Fibroblast of skin of scalp (primary cell): ENCODE data around the gene CCDC86.
A peak's percentile ranks its signal among the peaks of the same experiment; 100 is the strongest.

Source experiments
- DNase-seq: peaks from one replicate; pipeline ENCODE4 v3.0.0-alpha.2; 2013

CCDC86 gene

DNA sequence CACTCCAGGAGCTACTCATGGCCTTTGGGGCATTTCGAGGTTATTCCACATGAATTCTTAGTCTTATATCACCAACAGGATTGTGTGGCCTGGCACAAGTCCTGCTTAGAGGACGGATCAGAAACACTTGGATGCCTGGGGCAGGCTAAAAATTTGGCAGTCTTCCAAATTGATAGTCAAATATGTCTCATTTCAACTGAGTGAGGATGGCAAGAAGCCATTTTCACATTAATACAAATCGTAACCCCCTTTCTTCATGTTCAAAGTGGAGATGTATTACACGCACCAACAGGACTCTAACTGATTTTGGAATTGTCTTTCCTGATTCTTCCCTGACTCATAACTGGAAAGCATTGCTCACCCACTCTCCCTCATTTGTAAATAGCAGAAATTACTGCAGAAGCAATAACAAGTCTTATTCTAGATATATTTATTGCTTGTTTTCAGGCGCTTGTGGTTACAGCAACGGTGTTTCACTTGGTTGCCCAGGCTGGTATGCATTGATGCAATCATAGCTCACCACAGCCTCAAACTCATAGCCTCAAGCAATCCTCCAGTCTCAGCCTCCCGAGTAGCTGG lies 10.3 kb upstream of the CCDC86 start:
- no peak for DNase-seq

DNA sequence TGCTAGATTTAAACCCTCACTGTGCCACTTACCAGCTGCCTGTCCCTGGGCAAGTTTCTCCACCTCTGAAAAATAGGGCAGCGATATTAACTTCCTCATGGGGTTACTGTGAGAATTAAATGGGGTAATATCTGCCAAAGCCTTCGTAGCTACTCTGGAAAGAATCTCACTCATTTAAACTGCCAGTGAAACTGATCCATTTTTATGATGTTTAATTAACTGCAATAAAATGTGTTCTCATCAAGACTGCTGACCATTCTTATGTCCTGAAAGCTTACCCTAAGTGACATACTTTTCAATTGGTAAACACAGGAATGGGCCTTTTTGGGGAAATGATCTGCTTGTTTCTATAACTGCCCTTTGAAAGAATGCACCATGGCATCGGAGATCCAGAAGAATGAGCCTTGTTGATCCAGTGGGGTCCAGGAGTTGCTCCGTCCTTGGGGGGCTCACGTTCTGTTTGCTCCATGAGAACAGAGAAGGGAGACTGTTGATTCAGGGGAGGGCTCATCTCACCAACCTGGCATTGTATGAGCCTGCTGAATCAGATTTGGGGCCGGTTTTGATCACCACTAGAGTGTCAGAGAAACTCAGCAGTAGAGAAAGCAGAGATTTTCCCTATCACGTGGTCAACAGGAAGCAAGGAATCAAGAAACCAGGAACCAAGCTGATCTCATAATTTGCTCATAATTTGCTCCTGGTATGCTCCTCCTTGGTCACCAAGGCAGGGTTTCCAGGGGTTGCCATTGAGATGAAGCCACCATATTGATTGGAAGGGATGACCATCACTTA lies 7.0 kb upstream of the CCDC86 start:
- no peak for DNase-seq

DNA sequence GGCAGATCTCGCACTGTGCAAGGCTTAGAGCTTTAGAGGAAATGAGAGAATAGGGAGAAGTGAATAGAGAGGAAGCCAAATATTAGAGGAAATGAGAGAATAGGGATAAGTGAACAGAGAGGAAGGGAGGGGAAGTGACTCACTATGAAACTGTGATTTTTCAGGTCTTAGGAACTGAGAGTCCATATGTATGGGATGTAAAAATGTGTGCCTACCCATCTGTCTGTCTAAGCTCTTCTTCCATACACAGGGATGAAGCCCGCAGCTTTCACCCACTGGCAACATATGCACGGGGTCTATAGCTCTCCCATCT lies 6.4 kb upstream of the CCDC86 start:
- DNase-seq, result no peak

DNA sequence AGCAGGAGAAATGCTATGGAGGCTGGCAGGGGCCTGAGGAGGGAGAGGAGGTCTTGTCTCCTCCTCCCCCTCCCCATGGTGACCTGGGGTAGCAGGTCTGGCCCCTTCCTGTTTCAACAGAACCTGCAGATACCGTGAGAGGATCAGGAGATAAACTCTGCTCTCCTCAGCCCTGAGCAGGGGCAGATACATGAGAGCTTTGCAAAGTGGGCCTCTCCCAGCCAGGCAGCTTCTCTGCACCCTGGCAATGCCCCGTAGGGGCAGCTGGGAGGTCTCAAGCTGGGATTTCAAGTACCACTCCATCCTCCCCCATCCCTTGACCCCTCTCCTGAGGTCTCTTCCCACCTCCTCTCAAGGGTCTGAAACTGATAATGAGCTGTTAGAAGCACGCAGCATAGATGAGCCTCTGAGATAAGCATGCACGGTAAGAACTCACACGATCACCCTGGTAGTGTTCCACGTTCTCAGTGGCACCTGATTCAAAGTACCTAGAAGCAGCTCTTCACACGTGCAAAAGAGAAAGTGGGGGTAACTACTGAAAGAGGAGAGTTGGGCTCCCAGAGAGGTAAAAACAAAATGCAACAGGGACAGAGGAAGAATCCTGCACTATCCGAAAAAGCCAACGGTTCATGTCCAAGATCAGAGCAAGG lies 4.9 kb upstream of the CCDC86 start:
- DNase-seq, result no peak

DNA sequence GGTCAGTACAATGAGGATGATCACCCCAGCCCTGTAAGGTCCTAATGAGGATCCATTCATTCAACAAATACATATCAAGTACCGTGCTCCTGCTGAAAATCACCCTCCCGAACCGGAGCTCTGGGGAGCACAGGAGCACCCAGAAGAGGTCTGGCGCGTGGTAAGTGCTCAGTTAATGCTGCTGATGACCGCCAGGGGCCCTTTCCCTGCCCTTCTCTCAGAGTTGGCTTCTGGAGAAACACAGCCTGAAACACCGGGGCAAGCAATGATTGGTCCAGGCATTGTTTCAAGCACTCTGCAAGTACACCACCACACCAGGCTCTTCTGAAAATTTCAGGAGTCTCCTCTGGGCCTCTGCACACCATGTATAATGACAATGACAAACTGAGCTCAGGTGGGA lies 3.8 kb upstream of the CCDC86 start:
- peak; percentile 23 for DNase-seq

DNA sequence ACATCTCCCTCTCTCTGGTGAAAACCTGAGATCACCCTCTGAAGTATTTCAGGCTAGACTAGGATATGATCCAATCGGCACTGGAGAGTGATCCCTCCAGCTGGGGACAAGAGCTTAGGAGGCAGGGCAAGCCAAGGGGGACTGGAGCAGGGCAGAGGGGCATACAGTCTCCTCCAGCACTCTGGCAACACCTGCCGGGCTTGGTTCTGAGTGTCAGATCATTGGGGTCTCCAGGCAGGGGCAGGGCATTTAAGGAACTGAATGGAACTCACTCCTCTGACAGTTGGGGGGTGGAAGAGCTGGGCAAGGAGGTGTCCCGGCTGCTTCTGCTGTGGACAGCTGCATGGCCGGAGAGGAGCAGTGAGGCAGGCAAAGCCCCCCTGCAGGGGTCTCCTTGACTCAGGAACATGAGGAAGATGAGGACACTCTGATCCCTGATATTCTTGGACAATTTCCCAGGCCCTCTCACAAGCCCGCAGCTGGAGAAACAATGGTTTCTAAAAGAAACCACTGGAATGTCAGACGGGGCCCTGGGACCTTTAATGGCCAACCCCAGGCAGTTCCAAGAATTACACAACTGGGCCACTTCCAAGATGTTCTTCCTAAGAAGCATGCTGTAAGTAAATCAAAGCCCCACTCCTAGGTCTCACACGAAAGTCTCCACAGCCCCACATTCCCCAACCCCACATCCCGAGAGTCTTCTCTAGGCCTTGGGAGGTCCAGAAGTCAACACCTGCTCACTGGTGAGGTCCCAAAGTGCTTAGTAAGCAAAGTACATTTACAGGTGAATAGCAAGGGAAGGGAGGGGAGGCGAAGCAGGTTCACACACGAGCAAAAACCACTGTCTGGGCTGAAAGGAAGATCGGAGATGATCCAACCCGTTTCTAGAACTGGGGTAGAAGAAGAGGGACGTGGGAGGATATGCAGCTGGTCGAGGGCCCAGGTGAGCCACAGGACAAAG lies 1.2 kb upstream of the CCDC86 start:
- DNase-seq, result peak; percentile 96

DNA sequence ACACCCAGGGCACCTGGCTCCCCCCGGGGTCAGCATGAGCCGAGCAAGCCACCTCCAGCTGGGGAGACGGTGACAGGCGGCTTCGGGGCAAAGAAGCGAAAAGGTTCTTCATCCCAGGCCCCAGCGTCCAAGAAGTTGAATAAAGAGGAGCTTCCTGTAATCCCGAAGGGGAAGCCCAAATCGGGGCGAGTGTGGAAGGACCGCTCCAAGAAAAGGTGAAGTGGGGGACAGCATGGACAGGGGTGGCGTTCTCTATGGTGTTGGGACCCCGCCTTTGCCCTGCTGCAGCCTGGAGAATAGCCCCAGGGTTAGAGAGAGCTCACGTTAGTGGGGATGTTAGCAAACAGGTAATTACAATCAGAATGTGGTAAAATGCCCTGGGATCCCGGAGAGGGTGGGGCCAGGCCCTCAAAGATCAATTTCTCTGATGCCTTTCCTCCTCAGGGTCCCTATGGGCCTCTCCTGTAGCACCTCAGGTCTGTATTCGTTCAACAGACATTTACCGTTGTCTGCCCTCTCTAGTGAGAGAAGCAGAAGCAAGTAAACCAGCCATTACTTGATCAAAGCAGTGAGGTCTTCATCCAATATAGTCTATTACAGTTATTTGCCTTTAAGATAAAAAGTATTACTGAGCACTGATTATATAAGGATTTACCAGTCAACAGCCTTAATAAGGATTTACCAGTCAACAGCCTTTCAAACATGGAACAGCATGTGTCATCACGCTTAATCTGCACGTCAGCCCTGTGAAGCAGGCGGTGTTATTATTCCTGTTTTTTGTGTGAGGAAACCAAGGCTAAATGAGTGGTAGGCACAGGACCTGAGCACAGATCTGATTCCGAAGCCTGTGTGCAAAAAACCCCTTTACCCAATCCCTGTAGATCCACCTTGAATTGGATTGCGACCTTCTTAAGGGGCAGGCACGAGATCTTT lies 1.0 kb downstream of the CCDC86 start:
- DNase-seq, result no peak

DNA sequence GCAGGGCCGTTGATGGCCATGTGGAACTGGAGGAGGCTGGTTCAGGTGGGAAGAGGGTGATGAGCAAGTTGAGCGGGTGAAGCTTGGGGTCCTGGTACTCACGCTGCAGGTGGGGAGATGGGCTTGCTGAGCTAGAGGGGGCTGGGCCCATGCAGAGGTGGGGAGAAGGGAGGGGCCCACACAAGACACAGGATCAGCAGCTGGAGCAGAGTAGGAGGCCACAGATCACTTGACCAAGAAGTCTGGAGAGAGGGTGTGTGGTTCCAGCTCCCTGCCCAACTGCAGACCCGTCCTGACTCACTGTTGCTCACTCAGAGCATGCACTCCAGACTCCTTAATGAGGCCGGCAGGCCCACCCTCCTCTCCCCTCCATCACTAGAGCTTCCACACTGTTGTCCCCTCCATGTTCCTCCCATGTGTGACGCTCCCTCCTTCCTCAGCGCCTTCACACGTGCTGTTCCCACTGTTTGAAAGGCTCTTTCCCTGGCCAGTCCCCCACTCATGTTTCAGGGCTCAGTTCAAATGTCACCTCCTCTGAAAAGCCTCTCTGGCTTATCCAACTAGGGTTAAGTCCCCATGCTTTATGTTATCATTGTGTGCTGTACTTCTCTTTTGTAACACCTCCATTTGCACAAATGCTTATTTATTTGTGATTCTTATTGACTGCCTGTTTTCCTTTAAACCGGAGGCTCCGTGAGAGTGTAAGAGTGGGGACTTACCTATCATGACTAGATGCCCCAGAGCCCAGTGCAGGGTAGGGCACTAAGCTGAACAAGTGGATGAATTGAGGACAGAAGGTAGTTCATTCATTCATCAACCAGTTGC lies 2.3 kb downstream of the CCDC86 start:
- no peak for DNase-seq

DNA sequence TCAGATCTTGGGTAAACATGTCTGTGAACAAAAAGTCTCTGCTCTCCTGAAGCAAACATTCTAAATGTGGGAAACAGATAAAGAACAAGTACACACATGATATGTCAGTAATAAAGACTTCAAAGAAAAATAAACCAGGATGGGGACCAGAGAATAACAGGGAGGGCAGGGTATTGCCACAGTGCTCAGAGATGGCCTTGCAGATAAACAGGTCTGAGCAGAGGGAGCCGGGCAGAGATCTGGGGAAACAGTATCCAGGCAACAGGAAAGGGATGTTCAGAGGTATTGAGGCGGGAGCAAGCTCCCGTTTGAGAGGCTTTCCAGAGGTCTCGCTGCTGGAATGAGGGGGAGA lies 2.9 kb downstream of the CCDC86 start:
- no peak for DNase-seq

DNA sequence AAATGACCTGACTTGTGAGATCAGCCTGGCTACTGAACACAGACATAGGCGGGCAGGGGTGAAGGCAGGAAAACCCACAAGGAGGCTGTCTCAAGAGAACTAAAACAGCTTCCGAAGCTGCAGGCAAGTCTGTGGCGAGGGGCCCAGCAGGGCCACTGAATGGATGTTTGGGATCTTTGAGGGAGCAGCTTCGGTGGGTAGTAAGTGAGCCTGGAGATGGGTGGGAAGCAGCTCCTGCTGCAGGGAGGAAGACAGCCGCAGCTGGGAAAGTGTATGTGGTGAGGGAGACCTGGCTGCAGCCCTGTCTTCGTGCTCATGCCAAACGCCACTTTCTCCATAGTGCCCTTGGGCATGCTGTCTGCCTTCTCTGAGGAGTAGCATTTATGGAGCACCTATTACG lies 3.4 kb downstream of the CCDC86 start:
- DNase-seq, result no peak

DNA sequence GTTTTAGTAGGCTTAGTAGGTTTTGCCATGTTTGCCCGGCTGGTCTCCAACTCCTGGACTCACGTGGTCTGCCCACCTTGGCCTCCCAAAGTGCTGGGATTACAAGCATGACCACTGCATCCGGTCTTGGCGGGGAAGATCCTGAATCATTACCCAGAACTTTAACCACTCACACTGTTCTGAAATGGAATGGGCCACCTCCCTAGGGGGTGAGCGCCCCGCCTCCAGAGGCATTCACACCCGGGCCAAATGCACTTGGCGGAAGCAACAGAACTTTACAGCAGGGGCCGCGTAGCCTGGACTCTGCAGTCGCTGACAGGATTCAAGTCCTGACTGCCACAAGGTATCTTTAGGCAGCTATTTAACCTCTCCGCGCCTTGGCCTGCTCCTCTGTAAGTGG lies 5.4 kb downstream of the CCDC86 start:
- DNase-seq, result no peak

DNA sequence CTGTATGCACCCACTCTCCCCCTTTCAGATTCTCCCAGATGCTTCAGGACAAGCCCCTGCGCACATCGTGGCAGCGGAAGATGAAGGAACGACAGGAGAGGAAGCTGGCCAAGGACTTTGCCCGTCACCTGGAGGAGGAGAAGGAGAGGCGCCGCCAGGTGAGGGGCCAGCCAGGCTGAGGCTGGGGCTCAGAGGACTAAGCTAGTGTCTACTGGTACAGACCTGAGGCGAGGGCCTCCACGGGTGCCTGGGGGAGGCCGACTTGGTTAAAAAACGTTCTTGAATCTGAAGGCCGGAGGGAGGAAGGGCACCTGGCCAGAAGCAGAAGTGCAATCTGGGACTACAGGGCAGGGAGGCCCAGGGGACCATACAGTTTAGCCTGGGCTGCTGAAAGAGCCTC lies 6.0 kb downstream of the CCDC86 start:
- no peak for DNase-seq

DNA sequence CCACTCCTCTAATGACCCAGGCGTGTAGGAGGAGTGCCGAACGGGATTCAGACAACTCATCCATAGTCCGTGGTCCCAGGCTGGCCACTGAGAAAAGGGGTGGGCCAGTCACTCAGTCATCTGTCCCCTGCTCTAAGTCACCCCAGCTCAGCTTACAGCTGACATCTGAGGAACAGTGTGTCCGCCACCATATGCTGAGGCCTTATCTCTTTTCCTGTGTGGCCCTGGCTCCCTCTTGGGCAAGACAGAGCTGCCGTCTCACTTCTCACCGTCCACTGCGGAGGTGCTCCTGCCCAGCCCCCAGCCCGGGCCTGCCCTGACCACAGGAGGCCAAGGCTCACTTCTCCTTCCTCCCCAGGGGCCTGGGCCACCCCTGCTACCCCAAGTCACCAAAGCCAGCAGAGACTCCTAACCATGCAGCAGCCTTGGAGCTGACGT lies 6.8 kb downstream of the CCDC86 start:
- DNase-seq, result no peak

DNA sequence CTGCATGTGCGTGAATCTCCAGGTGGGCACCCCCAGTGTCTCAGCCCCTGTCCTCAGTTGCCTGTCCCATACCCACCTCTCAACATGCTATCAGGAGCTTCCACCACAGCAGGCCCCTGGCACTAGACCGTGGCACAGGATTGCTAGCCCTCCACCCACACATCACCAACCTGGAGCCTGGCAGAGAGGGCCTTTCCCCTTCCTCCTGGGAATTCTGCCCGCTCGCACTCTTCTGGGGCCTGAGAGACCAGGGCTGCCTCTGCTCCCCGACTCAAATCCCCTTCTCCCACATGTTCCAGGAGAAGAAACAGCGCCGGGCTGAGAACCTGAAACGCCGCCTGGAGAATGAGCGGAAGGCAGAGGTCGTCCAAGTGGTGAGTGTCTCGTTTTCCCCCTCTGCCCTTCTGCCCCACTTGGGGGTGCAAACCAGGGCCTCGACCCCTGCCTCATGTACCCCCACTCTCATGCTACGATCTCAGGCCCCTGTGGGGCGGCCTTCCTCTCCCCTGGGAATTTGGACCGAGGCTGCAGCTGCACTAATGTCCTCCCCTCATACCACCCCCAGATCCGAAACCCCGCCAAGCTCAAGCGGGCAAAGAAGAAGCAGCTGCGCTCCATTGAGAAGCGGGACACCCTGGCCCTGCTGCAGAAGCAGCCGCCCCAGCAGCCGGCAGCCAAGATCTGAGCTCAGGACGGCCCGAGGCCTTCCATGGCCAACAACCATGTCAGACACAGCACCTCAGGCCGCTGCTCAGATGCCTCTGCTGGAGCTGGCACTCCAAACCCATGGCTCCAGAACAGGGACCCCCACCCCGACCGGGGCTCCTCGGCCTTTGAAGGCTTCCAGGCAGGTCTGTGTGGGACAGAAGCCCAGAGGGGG lies 8.0 kb downstream of the CCDC86 start:
- no peak for DNase-seq

DNA sequence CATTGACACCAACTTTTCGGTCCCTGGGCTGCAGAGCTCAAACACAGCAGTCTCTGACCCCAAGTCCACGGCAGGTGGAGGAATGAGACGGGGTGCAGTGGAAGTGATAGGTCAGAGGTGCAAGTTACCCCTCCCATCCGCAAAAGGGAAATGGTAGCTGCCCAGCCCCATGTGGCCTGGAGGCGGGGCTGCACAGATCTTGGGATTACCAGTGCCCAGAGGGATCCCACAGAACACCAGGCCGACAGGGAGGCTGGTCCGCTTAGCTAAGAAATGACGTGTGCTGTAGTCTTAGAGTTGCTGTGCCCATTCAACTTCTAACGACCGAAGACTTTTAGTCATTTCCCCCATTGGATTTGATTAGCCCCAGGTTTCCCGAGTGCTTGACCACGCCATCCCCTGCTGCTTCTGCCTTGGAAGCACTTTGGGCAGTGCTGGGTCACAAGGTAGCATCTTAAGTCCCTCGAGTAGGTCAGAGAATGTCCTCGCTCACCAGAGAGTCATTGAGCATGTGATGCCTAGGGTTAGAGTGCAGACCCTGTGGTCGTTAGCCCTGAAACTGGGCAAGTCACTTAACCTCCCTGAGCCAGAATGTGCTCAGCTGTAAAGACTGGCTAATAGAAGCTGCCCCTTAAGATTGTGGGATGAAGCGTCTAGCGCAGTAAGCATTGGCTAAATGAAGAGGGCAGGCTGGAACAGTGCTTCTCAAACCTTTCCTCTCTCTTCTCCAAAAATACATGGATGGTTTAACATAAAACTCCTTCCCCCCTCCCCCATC lies 9.6 kb downstream of the CCDC86 start:
- DNase-seq, result no peak

DNA sequence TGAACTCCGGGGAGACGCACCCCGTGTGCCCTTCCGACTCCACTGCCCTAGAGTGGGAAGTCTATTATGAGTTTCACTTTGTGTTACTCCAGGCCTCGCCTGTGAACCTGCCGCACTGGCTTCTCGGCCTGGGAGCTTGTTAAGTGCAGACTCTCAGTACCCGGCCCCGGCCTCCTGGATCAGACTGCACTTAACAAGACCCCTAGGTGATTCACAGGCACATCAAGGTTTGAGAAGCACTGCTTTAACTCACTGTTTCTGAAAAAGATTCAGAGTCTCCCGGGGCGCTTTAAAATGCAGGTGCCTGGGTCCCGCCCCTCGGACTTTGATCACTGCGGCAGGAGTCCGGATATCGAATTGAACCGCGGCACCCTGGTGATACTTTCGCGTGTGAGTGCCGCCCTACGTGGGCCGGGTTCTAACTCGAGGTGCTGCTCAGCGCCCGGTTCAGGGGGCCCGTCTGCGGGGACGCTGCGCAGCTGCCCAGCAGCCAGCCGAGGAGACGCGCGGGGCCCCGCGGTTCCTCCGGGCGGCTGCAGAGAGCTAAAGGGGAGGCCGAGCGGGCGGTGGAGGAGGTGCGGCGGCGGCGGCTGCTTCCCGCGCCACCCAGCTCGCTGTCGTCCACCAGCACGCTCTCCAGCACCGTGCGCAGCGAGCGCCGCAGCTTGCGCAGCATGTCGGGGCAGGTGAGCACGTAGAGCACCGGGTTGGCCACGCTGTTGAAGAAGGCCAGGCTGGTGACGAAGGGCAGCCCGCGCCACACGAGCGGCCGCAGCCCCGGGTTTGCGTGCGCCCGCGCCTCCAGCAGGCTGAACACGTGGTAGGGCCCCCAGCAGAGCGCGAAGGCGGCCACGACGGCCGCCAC lies 10.4 kb downstream of the CCDC86 start:
- no peak for DNase-seq

DNA sequence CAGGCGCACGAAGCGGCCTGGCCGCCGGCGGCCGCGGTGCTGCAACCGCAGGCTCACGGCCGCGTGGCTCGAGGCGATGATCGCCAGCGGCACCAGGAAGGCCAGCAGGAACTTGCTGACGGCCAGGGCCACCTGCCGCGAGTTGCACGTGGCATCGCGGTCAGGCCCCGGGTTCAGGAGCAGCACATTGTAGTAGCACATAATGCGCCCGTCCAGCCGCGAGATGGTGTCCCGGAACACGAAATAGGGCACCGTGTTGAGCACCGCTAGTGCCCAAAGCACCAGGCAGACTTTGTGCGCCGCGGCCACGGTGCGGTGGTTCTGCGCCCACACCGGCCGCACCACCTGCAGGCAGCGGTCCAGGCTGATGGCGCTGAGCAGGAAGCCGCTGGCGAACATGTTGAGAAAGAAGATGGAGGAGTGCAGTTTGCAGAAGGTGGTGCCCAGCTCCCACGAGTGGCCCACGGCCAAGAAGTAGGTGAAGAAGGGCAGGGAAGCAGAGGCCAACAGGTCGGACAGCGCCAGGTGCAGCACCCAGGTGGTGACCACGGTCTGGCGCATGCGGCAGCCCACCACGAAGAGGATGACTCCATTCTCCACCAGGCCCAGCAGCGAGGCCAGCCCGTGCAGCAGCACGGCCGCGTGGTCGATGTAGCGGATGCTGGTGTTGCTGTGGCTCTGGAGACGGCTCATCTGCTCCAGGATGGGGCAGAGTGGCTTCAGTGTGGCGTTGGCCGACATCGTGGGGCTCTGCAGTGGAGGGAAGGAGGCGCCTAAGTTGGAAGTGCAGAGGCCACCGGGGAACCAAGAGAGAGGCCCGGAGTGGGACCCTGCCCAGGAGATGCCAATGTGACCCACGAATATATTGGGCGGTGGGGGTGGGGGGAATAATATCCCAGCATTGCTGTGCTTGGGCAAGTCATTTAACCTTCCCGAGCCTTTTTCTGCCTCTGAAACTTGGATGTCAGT lies 11.4 kb downstream of the CCDC86 start:
- no peak for DNase-seq
